ENCODE results near the gene CYB561D1.

CYB561D1 gene

GRCh38 chr1:109466125-109466451 is 27.8 kb upstream of the CYB561D1 start:
- POLR2A ChIA-PET: no interaction called here
- DNase-seq (ENCODE audit: extremely low spot score): no peak
- CTCF ChIA-PET: interaction anchor here (0.5 to 1.4 kb wide), 3 partner anchors 25 to 581 kb away, joined by 3 to 4 read pairs (median 3); no protein-coding TSS in a partner anchor

GRCh38 chr1:109466452-109467300 is 27.2 kb upstream of the CYB561D1 start, which contains the start of gene SYPL2:
SYPL2 (plus strand) TSS chr1:109466546; CDS start chr1:109466844, 298 bp downstream.
- ChIA-PET POLR2A (no interaction called here), CTCF (interaction anchor here (0.5 to 0.6 kb wide), 2 partner anchors 277 to 581 kb away, joined by 3 read pairs; no protein-coding TSS in a partner anchor)
- TF ChIP-seq L3MBTL2 (conservative IDR thresholded peaks at IDR 0.05) (no peak), TARDBP (IDR thresholded peaks at IDR 0.05) (no peak), FOXA1 (IDR thresholded peaks at IDR 0.05) (no peak), LEF1 (IDR thresholded peaks at IDR 0.05; ENCODE audit: borderline replicate concordance) (peak; percentile 63; the same call in 1 of the 2 replicates), SP1 (IDR thresholded peaks at IDR 0.05) (no peak), FOXK2 (IDR thresholded peaks at IDR 0.05) (no peak), CTBP1 (IDR thresholded peaks at IDR 0.05; ENCODE audit: borderline replicate concordance) (no peak), HDGF (IDR thresholded peaks at IDR 0.05; ENCODE audit: borderline replicate concordance) (no peak), ARNT (IDR thresholded peaks at IDR 0.05) (no peak)
- peak; percentile 82 for DNase-seq (ENCODE audit: extremely low spot score)

More at GRCh38 chr1:109466125-109466451, 27.8 kb upstream of the CYB561D1 start:
- peak; percentile 33; the same call in 1 of the 2 replicates for TF ChIP-seq L3MBTL2 (conservative IDR thresholded peaks at IDR 0.05)
- TF ChIP-seq FOXK2 (IDR thresholded peaks at IDR 0.05): no peak

- ChIA-PET POLR2A (no interaction called here), CTCF (no interaction called here)
- TF ChIP-seq NFRKB (IDR thresholded peaks at IDR 0.05): no peak
- TF ChIP-seq ARNT (IDR thresholded peaks at IDR 0.05): no peak
- TF ChIP-seq SP1 (IDR thresholded peaks at IDR 0.05): no peak
- TF ChIP-seq FOXA1 (IDR thresholded peaks at IDR 0.05): no peak
- TF ChIP-seq PKNOX1 (IDR thresholded peaks at IDR 0.05): no peak
- TF ChIP-seq HDGF (IDR thresholded peaks at IDR 0.05; ENCODE audit: borderline replicate concordance): no peak
- TF ChIP-seq L3MBTL2 (conservative IDR thresholded peaks at IDR 0.05): no peak
- TF ChIP-seq LEF1 (IDR thresholded peaks at IDR 0.05; ENCODE audit: borderline replicate concordance): no peak
- no peak for TF ChIP-seq BHLHE40 (IDR thresholded peaks at IDR 0.05; ENCODE audit: borderline replicate concordance)
- no peak for TF ChIP-seq FOXM1 (IDR thresholded peaks at IDR 0.05; ENCODE audit: borderline replicate concordance)
- no peak for TF ChIP-seq TARDBP (IDR thresholded peaks at IDR 0.05)
- TF ChIP-seq ELF4 (IDR thresholded peaks at IDR 0.05): no peak
- no peak for TF ChIP-seq FOXK2 (IDR thresholded peaks at IDR 0.05)
- TF ChIP-seq ZNF384 (IDR thresholded peaks at IDR 0.05): no peak
- no peak for TF ChIP-seq CTBP1 (IDR thresholded peaks at IDR 0.05; ENCODE audit: borderline replicate concordance)
- TF ChIP-seq SUZ12 (IDR thresholded peaks at IDR 0.05): no peak
- peak; percentile 14 for DNase-seq (ENCODE audit: extremely low spot score)
Measured at GRCh38 chr1:109467301-109467777, 26.6 kb upstream of the CYB561D1 start.

GRCh38 chr1:109468061-109468460 is 25.8 kb upstream of the CYB561D1 start:
- TF ChIP-seq PKNOX1 (IDR thresholded peaks at IDR 0.05) (no peak), HDGF (IDR thresholded peaks at IDR 0.05; ENCODE audit: borderline replicate concordance) (no peak), ZNF384 (IDR thresholded peaks at IDR 0.05) (no peak), BHLHE40 (IDR thresholded peaks at IDR 0.05; ENCODE audit: borderline replicate concordance) (no peak), SUZ12 (IDR thresholded peaks at IDR 0.05) (no peak), L3MBTL2 (conservative IDR thresholded peaks at IDR 0.05) (no peak), SP1 (IDR thresholded peaks at IDR 0.05) (no peak), FOXA1 (IDR thresholded peaks at IDR 0.05) (no peak), ELF4 (IDR thresholded peaks at IDR 0.05) (no peak), FOXM1 (IDR thresholded peaks at IDR 0.05; ENCODE audit: borderline replicate concordance) (no peak), NFRKB (IDR thresholded peaks at IDR 0.05) (no peak), LEF1 (IDR thresholded peaks at IDR 0.05; ENCODE audit: borderline replicate concordance) (no peak), ARNT (IDR thresholded peaks at IDR 0.05) (no peak), CTBP1 (IDR thresholded peaks at IDR 0.05; ENCODE audit: borderline replicate concordance) (no peak), TARDBP (IDR thresholded peaks at IDR 0.05) (no peak)
- DNase-seq (ENCODE audit: extremely low spot score): no peak
- ChIA-PET CTCF (no interaction called here), POLR2A (interaction anchor here (1.0 to 2.5 kb wide), 2 partner anchors 15 to 295 kb away, joined by 3 to 11 read pairs; partner anchors contain the start of gene ATXN7L2)

- CTCF ChIA-PET: interaction anchor here (1.3 kb wide), 1 partner anchor 13 kb away, joined by 3 read pairs; no protein-coding TSS in a partner anchor
- POLR2A ChIA-PET: interaction anchor here (0.8 to 2.5 kb wide), 3 partner anchors 15 to 295 kb away, joined by 3 to 11 read pairs (median 3); partner anchors contain the start of genes ATXN7L2 and PSMA5
- no peak for DNase-seq (ENCODE audit: extremely low spot score)
- TF ChIP-seq NFRKB (IDR thresholded peaks at IDR 0.05) (no peak), FOXA1 (IDR thresholded peaks at IDR 0.05) (no peak), ZNF384 (IDR thresholded peaks at IDR 0.05) (no peak), PKNOX1 (IDR thresholded peaks at IDR 0.05) (no peak), CTBP1 (IDR thresholded peaks at IDR 0.05; ENCODE audit: borderline replicate concordance) (no peak), ELF4 (IDR thresholded peaks at IDR 0.05) (no peak), ARNT (IDR thresholded peaks at IDR 0.05) (no peak), LEF1 (IDR thresholded peaks at IDR 0.05; ENCODE audit: borderline replicate concordance) (no peak), HDGF (IDR thresholded peaks at IDR 0.05; ENCODE audit: borderline replicate concordance) (no peak), TARDBP (IDR thresholded peaks at IDR 0.05) (no peak), SUZ12 (IDR thresholded peaks at IDR 0.05) (no peak), SP1 (IDR thresholded peaks at IDR 0.05) (no peak), L3MBTL2 (conservative IDR thresholded peaks at IDR 0.05) (no peak), FOXK2 (IDR thresholded peaks at IDR 0.05) (no peak), BHLHE40 (IDR thresholded peaks at IDR 0.05; ENCODE audit: borderline replicate concordance) (no peak), FOXM1 (IDR thresholded peaks at IDR 0.05; ENCODE audit: borderline replicate concordance) (no peak)
Measured at GRCh38 chr1:109468903-109469302, 25.0 kb upstream of the CYB561D1 start.
